Gastroesophageal sphincter (tissue), 3 donors: ENCODE measurements around the gene GNG11.

Experiments used
- POLR2AphosphoS5 ChIP-seq: sonication (generic); formaldehyde crosslinking; IDR thresholded peaks from one replicate; pipeline ENCODE4 v1.6.1; 2017; ENCODE audit warnings: antibody characterized with exemption
- TF ChIP-seq, protein P1 (sequence below), 4 experiments: fragments of 200-600 bp in 2 of 4; fragments of 450-650 bp in 2 of 4; sonication (generic) in 1 of 4; IDR thresholded peaks; one replicate each; pipeline ENCODE4 v1.5.1; 2017 to 2019; ENCODE audit warnings: antibody characterized with exemption in 4 of 4, mild to moderate bottlenecking in 2 of 4, moderate library complexity in 2 of 4

GRCh38 chr7:93890464-93891068, 31.0 kb upstream of the GNG11 start, which contains the start of gene TFPI2:
- TF ChIP-seq, protein P1, sequence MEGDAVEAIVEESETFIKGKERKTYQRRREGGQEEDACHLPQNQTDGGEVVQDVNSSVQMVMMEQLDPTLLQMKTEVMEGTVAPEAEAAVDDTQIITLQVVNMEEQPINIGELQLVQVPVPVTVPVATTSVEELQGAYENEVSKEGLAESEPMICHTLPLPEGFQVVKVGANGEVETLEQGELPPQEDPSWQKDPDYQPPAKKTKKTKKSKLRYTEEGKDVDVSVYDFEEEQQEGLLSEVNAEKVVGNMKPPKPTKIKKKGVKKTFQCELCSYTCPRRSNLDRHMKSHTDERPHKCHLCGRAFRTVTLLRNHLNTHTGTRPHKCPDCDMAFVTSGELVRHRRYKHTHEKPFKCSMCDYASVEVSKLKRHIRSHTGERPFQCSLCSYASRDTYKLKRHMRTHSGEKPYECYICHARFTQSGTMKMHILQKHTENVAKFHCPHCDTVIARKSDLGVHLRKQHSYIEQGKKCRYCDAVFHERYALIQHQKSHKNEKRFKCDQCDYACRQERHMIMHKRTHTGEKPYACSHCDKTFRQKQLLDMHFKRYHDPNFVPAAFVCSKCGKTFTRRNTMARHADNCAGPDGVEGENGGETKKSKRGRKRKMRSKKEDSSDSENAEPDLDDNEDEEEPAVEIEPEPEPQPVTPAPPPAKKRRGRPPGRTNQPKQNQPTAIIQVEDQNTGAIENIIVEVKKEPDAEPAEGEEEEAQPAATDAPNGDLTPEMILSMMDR (IDR thresholded peaks at IDR 0.05), result no peak
- peak; percentile 55 for TF ChIP-seq POLR2AphosphoS5
